ENCODE measurements around the gene DNAAF2.

DNAAF2 gene

GRCh38 chr14:49583629-49584028 is 51.4 kb downstream of the DNAAF2 start:
- DNase-seq, result no peak

GRCh38 chr14:49582113-49582977 is 52.7 kb downstream of the DNAAF2 start:
- DNase-seq, result no peak

GRCh38 chr14:49581209-49582112 is 53.6 kb downstream of the DNAAF2 start:
- no peak for DNase-seq

- no peak for DNase-seq
These were observed 55.2 kb downstream of the DNAAF2 start for GRCh38 chr14:49579841-49580240.

GRCh38 chr14:49578141-49578540 is 56.9 kb downstream of the DNAAF2 start:
- no peak for DNase-seq

All from NCI-H2227 treated with DMSO at 0.1 percent for 48 hours (cell line).